Breast epithelium (tissue), 4 donors: Measurements from ENCODE around the gene NDUFS6. TPM values are rescaled to one million over a fixed set of nuclear protein-coding genes. Genes with fewer than 3 reads are reported as not detected.

Experiments used
- DNase-seq, 2 donors: peaks; one replicate each; pipeline ENCODE4 v3.0.0-alpha.2; 2019; ENCODE audit warnings: low spot score in 2 of 2
- H3K27ac ChIP-seq, 2 donors: fragments of 200-600 bp; sonication (generic) in 1 of 2; one replicate each; pipeline ENCODE4 v1.5.1; 2016 to 2019; ENCODE audit warnings: mild to moderate bottlenecking in 1 of 2
- H3K27me3 ChIP-seq, 2 donors: fragments of 200-600 bp; sonication (generic) in 1 of 2; one replicate each; pipeline versions ENCODE4 v1.5.1 to v1.6.0; 2017 to 2019; ENCODE audit warnings: control low read depth in 1 of 2, mild to moderate bottlenecking in 1 of 2
- H3K36me3 ChIP-seq: fragments of 200-600 bp; one replicate; pipeline ENCODE4 v1.5.1; 2019
- H3K4me1 ChIP-seq, 2 donors: fragments of 200-600 bp; sonication (generic); one replicate each; pipeline ENCODE4 v1.5.1; 2016 to 2019; ENCODE audit warnings: control low read depth in 1 of 2
- H3K4me3 ChIP-seq, 3 donors: fragments of 200-600 bp; sonication (generic); 1 replicate in 2 of 3; 2 replicates in 1 of 3; pipeline ENCODE4 v1.5.1; 2016 to 2019; ENCODE audit warnings: mild to moderate bottlenecking in 3 of 3, moderate library complexity in 2 of 3
- H3K9me3 ChIP-seq, 2 donors: fragments of 200-600 bp; sonication (generic) in 1 of 2; one replicate each; pipeline ENCODE4 v1.5.1; 2016 to 2019; ENCODE audit warnings: control low read depth in 1 of 2
- POLR2A ChIP-seq: fragments of 450-650 bp; IDR thresholded peaks from one replicate; pipeline ENCODE4 v1.6.1; 2016; ENCODE audit warnings: antibody characterized with exemption, mild to moderate bottlenecking, moderate library complexity
- POLR2AphosphoS5 ChIP-seq, 3 donors: sonication (generic); formaldehyde crosslinking; IDR thresholded peaks; one replicate each; pipeline ENCODE4 v1.6.1; 2017; ENCODE audit warnings: antibody characterized with exemption in 3 of 3
- intact Hi-C: fragments of 100-400 bp; cut with DNase I; formaldehyde crosslinking; loops from one replicate; pipeline ENCODE4 v1.15.1; 2023; ENCODE audit warnings: low total_unique reads
- total RNA-seq, 3 donors: library from RNA; depleted of rRNA; stranded (reverse); fragments of >200 nt; gene quantifications; one replicate each; pipeline ENCODE4 v1.1.0, GENCODE V29; 2016
- TF ChIP-seq, protein P1 (sequence below), 3 donors: fragments of 450-650 bp; IDR thresholded peaks; one replicate each; pipeline ENCODE4 v1.5.1; 2016 to 2017; ENCODE audit warnings: antibody characterized with exemption in 3 of 3, mild to moderate bottlenecking in 3 of 3, moderate library complexity in 3 of 3

NDUFS6 gene
- total RNA-seq, 3 donors from 2014 or later, result 37.9 to 68.8 (median 48.0) TPM

GRCh38 chr5:1818784-1819183 lies 17.6 kb downstream of the NDUFS6 start:
- TF ChIP-seq POLR2A, result no peak
- TF ChIP-seq, protein P1, sequence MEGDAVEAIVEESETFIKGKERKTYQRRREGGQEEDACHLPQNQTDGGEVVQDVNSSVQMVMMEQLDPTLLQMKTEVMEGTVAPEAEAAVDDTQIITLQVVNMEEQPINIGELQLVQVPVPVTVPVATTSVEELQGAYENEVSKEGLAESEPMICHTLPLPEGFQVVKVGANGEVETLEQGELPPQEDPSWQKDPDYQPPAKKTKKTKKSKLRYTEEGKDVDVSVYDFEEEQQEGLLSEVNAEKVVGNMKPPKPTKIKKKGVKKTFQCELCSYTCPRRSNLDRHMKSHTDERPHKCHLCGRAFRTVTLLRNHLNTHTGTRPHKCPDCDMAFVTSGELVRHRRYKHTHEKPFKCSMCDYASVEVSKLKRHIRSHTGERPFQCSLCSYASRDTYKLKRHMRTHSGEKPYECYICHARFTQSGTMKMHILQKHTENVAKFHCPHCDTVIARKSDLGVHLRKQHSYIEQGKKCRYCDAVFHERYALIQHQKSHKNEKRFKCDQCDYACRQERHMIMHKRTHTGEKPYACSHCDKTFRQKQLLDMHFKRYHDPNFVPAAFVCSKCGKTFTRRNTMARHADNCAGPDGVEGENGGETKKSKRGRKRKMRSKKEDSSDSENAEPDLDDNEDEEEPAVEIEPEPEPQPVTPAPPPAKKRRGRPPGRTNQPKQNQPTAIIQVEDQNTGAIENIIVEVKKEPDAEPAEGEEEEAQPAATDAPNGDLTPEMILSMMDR (IDR thresholded peaks at IDR 0.05), result no peak
- intact Hi-C loops, result no loop called here
- no peak overlapping the region for H3K4me3 ChIP-seq
- no peak overlapping the region for H3K27ac ChIP-seq
- H3K9me3 ChIP-seq, result no peaks in the 10 kb centered on the region
- no peaks in the 10 kb centered on the region for H3K36me3 ChIP-seq
- no peaks in the 10 kb centered on the region for H3K4me1 ChIP-seq
- H3K27me3 ChIP-seq, result no peaks in the 10 kb centered on the region
- DNase-seq, result no peak

GRCh38 chr5:1819458-1819857 lies 18.3 kb downstream of the NDUFS6 start:
- TF ChIP-seq POLR2AphosphoS5 (IDR thresholded peaks at IDR 0.05) (no peak), POLR2A (no peak)
- TF ChIP-seq, protein P1 (IDR thresholded peaks at IDR 0.05), result no peak
- H3K4me3 ChIP-seq, result no peak overlapping the region
- intact Hi-C loops, result no loop called here
- no peak for DNase-seq
- H3K27me3 ChIP-seq, result no peaks in the 10 kb centered on the region
- H3K4me1 ChIP-seq, result no peaks in the 10 kb centered on the region
- no peak overlapping the region for H3K27ac ChIP-seq
- H3K9me3 ChIP-seq, result no peaks in the 10 kb centered on the region
- H3K36me3 ChIP-seq, result no peaks in the 10 kb centered on the region

- no peaks in the 10 kb centered on the region for H3K36me3 ChIP-seq
- H3K4me3 ChIP-seq, result no peak overlapping the region
- H3K4me1 ChIP-seq, result no peaks in the 10 kb centered on the region
- no peaks in the 10 kb centered on the region for H3K9me3 ChIP-seq
- DNase-seq, result no peak
- intact Hi-C loops, result no loop called here
- no peak overlapping the region for H3K27ac ChIP-seq
- H3K27me3 ChIP-seq, result no peaks in the 10 kb centered on the region
- TF ChIP-seq, protein P1 (IDR thresholded peaks at IDR 0.05), result no peak
- TF ChIP-seq POLR2A (no peak), POLR2AphosphoS5 (IDR thresholded peaks at IDR 0.05) (no peak)
These were observed 19.2 kb downstream of the NDUFS6 start for GRCh38 chr5:1820381-1820780.

- no peak for DNase-seq
- Histone ChIP-seq H3K9me3 (no peaks in the 10 kb centered on the region), H3K4me3 (no peak overlapping the region), H3K27ac (no peak overlapping the region), H3K4me1 (no peaks in the 10 kb centered on the region), H3K27me3 (no peaks in the 10 kb centered on the region), H3K36me3 (no peaks in the 10 kb centered on the region)
- TF ChIP-seq POLR2AphosphoS5 (IDR thresholded peaks at IDR 0.05), result no peak
- TF ChIP-seq, protein P1 (IDR thresholded peaks at IDR 0.05), result no peak
- no peak for TF ChIP-seq POLR2A
- intact Hi-C loops, result no loop called here
These were observed 19.7 kb downstream of the NDUFS6 start for GRCh38 chr5:1820926-1821325.

- H3K4me3 ChIP-seq, result no peak overlapping the region
- H3K27me3 ChIP-seq, result no peaks in the 10 kb centered on the region
- H3K27ac ChIP-seq, result no peak overlapping the region
- no peaks in the 10 kb centered on the region for H3K9me3 ChIP-seq
- no peak for DNase-seq
- H3K36me3 ChIP-seq, result no peaks in the 10 kb centered on the region
- intact Hi-C loops, result no loop called here
- no peaks in the 10 kb centered on the region for H3K4me1 ChIP-seq
- TF ChIP-seq POLR2A (no peak), POLR2AphosphoS5 (IDR thresholded peaks at IDR 0.05) (no peak)
- TF ChIP-seq, protein P1 (IDR thresholded peaks at IDR 0.05), result no peak
These were observed 20.7 kb downstream of the NDUFS6 start for GRCh38 chr5:1821862-1822261.
